ENCODE results near the gene HOXD9.
A peak's percentile ranks its signal among the peaks of the same experiment; 100 is the strongest.

Gene HOXD9

DNA sequence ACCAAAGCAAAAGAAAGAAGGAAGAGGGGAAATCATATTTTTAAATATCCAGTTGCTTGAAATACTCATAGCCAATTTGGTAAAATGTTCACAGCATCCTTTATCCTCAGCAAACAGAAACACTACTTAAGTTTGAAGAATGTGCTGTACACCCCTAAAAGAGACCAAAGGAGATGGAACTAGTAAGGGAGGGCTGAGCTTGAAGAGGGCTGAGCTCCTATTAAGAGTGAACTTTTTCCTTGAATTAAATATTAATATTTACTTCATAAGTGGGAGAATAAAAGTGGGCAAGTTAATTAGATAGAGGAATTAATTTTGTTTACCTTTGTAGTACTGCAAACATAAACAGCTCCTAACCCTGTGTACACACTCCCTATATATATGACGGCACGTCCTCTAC, 45.7 kb upstream of the HOXD9 start:
- ChIA-PET POLR2A (no interaction called here), CTCF (interaction anchor here (1.1 kb wide), 1 partner anchor 12 kb away, joined by 4 read pairs; no protein-coding TSS in a partner anchor)
- no peak for DNase-seq (ENCODE audit: low read depth, low spot score)
- H3K4me3 ChIP-seq (ENCODE audit: low read depth, low read length) = no peak overlapping the region
- TF ChIP-seq, protein P1, sequence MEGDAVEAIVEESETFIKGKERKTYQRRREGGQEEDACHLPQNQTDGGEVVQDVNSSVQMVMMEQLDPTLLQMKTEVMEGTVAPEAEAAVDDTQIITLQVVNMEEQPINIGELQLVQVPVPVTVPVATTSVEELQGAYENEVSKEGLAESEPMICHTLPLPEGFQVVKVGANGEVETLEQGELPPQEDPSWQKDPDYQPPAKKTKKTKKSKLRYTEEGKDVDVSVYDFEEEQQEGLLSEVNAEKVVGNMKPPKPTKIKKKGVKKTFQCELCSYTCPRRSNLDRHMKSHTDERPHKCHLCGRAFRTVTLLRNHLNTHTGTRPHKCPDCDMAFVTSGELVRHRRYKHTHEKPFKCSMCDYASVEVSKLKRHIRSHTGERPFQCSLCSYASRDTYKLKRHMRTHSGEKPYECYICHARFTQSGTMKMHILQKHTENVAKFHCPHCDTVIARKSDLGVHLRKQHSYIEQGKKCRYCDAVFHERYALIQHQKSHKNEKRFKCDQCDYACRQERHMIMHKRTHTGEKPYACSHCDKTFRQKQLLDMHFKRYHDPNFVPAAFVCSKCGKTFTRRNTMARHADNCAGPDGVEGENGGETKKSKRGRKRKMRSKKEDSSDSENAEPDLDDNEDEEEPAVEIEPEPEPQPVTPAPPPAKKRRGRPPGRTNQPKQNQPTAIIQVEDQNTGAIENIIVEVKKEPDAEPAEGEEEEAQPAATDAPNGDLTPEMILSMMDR (IDR thresholded peaks at IDR 0.05; ENCODE audit: insufficient read depth, low read length, missing control alignments) = no peak

DNA sequence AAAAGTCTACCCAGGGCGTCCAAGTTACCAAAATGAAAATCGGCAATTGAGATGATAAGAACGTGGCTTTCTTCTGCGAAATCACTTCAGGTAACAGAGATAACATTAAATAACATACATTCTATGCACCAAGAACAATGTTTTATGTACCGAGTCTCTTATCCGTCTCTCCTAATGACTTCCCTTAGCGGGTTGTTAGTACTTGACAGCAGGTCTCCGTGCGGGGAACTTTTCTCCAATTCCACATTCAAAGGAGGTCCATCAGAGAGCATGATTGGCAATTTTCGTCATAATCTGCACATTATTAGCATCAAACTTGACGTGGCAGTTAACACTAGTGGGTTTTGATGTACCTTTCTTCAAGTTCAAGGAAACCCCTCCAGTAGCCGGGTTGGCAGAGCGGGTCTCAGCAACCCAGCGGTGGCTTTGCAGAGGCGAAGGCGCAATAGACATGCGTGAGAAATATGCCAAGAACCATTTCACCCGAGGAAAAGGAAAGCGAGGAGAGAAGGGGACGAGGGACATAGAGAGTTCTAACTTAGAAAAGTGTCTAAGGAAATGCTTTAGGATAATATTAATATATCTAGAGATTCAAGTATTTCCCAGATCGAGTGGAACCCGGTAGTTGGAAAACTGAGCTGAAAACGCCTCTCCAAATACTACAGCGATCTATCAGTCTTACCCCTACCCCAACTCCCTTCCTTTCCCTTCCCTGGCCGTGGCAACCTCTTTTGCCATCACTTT, 43.8 kb upstream of the HOXD9 start:
- H3K4me3 ChIP-seq (ENCODE audit: low read depth, low read length) = no peak overlapping the region
- ChIA-PET POLR2A (no interaction called here), CTCF (interaction anchor here (0.8 to 7.9 kb wide), 10 partner anchors 9 to 715 kb away, joined by 3 to 115 read pairs (median 4); no protein-coding TSS in a partner anchor)
- TF ChIP-seq, protein P1 (IDR thresholded peaks at IDR 0.05; ENCODE audit: insufficient read depth, low read length, missing control alignments) = no peak
- DNase-seq (ENCODE audit: low read depth, low spot score) = no peak

DNA sequence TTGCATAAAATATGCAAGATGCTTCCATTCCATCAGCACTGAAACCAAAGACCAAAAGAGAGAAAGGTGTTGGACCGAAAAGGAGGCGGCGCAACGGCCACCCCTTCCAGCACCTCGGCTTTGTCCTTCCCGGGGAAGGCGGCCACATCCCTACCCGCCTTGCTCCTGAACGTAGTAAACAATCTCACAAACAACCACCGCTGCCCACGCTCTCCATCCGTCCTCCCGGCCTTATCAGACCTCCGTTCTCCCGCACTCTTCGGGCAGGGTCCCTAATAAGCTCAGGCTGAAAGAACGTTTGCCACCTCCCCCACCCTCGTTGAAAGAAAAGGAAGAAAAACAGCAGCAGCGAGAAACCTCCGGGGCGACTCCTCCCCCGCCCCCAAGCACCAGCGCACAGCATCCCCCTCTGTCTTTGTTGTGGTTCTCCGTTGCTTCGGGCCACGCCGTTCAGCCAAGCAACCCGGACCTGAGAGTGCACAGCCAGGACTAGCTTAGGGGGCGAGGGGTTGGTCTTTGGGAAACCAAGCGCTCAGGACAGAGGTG, 43.2 kb upstream of the HOXD9 start:
- TF ChIP-seq, protein P1 (IDR thresholded peaks at IDR 0.05; ENCODE audit: insufficient read depth, low read length, missing control alignments) = no peak
- POLR2A ChIA-PET = no interaction called here
- CTCF ChIA-PET = interaction anchor here (0.8 to 7.9 kb wide), 10 partner anchors 9 to 716 kb away, joined by 3 to 115 read pairs (median 4); no protein-coding TSS in a partner anchor
- H3K4me3 ChIP-seq (ENCODE audit: low read depth, low read length) = no peak overlapping the region
- DNase-seq (ENCODE audit: low read depth, low spot score) = no peak

DNA sequence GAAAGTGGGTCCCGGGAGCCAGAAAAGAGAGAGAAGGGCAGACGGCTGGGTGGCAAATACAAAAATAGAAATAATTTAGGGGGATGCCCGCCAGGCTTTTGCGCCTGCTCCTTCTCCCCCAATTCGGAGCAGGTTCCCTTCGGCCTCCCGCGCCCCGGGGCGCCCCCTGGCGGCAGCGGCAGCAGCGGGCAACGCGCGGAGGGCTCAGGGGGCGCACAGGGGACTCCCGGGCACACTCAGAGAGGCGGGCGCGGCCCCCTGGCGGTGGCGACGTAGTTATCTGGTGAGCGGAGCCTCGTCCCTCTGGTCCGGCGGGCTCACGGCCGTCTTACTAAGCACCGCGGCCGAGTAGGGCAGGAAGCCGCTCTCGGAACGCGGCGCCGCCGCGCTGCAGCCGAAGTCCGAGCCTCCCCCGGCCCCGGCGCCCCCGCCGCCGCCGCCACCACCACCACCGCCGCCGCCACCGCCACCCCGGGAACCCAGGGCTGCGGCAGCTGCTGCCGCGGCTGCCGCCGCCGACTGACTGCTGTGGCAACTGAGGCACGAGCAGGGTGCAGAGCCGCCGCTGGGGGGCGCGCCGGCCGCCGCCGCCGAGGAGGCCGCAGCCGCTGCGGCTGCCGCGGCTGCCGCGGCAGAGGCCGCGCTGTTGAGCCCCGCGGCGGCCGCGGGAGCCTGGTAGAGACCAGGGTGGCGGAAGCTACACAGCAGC, 42.5 kb upstream of the HOXD9 start:
- POLR2A ChIA-PET = no interaction called here
- TF ChIP-seq, protein P1 (IDR thresholded peaks at IDR 0.05; ENCODE audit: insufficient read depth, low read length, missing control alignments) = peak; percentile 72
- CTCF ChIA-PET = interaction anchor here (0.8 to 7.9 kb wide), 14 partner anchors 9 to 721 kb away, joined by 3 to 115 read pairs (median 4); partner anchors contain the start of gene LNPK
- H3K4me3 ChIP-seq (ENCODE audit: low read depth, low read length) = no peak overlapping the region
- DNase-seq (ENCODE audit: low read depth, low spot score) = no peak

DNA sequence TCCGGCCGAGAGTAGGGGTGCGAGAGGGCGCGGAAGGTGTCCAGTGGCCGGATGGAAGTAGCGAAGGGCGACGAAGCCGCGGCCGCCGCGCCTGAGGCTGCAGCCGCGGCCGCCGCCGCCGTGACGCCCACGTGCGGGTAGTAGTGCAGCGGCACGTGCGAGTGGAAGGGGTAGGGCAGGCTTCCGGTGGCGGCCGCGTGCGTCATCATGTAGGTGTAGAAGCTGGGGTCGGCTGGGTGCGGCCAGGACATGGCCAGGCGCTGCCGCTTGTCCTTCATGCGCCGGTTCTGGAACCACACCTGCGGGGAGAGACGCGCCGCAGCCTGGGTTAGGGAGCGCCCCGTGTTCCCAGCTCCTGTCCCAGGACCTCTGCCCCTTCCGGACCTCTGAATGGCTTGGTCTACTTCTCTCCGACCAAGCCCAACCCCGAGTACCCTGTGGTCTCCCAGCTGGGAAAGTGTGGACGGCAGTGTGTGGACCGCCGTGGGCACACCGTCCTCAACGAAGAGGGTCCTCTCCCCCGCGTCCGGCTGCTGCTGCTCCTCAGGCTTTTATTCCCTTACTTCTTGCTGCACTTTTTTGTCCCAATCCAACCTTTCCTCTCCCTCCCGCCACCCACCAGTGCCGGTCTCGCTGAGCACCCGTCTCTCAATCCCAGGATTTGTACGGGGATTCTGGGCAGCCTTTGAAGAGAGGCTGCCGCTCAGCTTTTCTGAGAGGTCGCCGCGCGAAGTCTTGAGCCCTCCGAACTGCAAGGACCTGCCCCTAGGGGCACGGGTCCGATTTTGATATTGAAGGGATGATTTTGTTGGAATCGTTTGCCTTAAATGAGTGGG, 41.8 kb upstream of the HOXD9 start:
- no peak for DNase-seq (ENCODE audit: low read depth, low spot score)
- POLR2A ChIA-PET = no interaction called here
- TF ChIP-seq, protein P1 (IDR thresholded peaks at IDR 0.05; ENCODE audit: insufficient read depth, low read length, missing control alignments) = no peak
- CTCF ChIA-PET = interaction anchor here (0.8 to 7.9 kb wide), 11 partner anchors 8 to 721 kb away, joined by 3 to 115 read pairs (median 3); partner anchors contain the start of gene LNPK
- H3K4me3 ChIP-seq (ENCODE audit: low read depth, low read length) = no peak overlapping the region

Data from AG04449 (cell line).